ENCODE data around the gene ARL6IP1. TPM values are rescaled to one million over a fixed set of nuclear protein-coding genes. Genes with fewer than 3 reads are reported as not detected.

The ARL6IP1 gene
- total and polyA plus RNA-seq, 4 donors: 66.9 to 150 (median 75.0) TPM

- no peak overlapping the region for H3K4me3 ChIP-seq
- TF ChIP-seq CTCF (IDR thresholded peaks at IDR 0.05; ENCODE audit: control extremely low read depth, extremely low read depth): no peak
- H3K27ac ChIP-seq (ENCODE audit: low read depth in 1 of 2, low read length in 1 of 2): no peak overlapping the region
- ATAC-seq (ENCODE audit: insufficient read depth, low FRiP score) (no peak), DNase-seq (no peak)
- WGBS, 2 donors: 70 to 87% methylated on average over 7 of the region's 7 CpGs
- peaks cover 31 to 63% (median 42%) of the 10 kb centered on the region in 4 donors for H3K36me3 ChIP-seq (ENCODE audit: control insufficient read depth in 4 of 4, insufficient read depth in 4 of 4, low read length in 4 of 4)
- H3K27me3 ChIP-seq (ENCODE audit: control insufficient read depth in 3 of 3, insufficient read depth in 3 of 3, low read length in 2 of 3): no peaks in the 10 kb centered on the region
- H3K4me1 ChIP-seq (ENCODE audit: control insufficient read depth in 5 of 5, insufficient read depth in 5 of 5, low read length in 5 of 5): no peaks in the 10 kb centered on the region
- no peaks in the 10 kb centered on the region for H3K9me3 ChIP-seq (ENCODE audit: control insufficient read depth in 4 of 4, insufficient read depth in 3 of 4, low read length in 3 of 4)
- H3K9ac ChIP-seq (ENCODE audit: insufficient read depth in 1 of 2, low read length in 2 of 2): no peak overlapping the region
Observed at GRCh38 chr16:18841833-18842525, 40.6 kb upstream of the ARL6IP1 start.

GRCh38 chr16:18839555-18839954, 38.2 kb upstream of the ARL6IP1 start:
- Histone ChIP-seq H3K36me3 (ENCODE audit: control insufficient read depth in 4 of 4, insufficient read depth in 4 of 4, low read length in 4 of 4) (peaks cover 34 to 73% (median 51%) of the 10 kb centered on the region in 4 donors), H3K4me1 (ENCODE audit: control insufficient read depth in 5 of 5, insufficient read depth in 5 of 5, low read length in 5 of 5) (no peaks in the 10 kb centered on the region), H3K9me3 (ENCODE audit: control insufficient read depth in 4 of 4, insufficient read depth in 3 of 4, low read length in 3 of 4) (no peaks in the 10 kb centered on the region), H3K27me3 (ENCODE audit: control insufficient read depth in 3 of 3, insufficient read depth in 3 of 3, low read length in 2 of 3) (no peaks in the 10 kb centered on the region), H3K9ac (ENCODE audit: insufficient read depth in 1 of 2, low read length in 2 of 2) (no peak overlapping the region), H3K27ac (ENCODE audit: low read depth in 1 of 2, low read length in 1 of 2) (no peak overlapping the region), H3K4me3 (no peak overlapping the region)
- no peak for TF ChIP-seq CTCF (IDR thresholded peaks at IDR 0.05; ENCODE audit: control extremely low read depth, extremely low read depth)
- DNase-seq: peak in 1 of 3 donors; percentile 32
- no peak for ATAC-seq (ENCODE audit: insufficient read depth, low FRiP score)
- WGBS, 2 donors: 60 to 65% methylated on average over 6 of the region's 6 CpGs

GRCh38 chr16:18836702-18837101, 35.4 kb upstream of the ARL6IP1 start:
- peaks cover 40 to 76% (median 56%) of the 10 kb centered on the region in 4 donors for H3K36me3 ChIP-seq (ENCODE audit: control insufficient read depth in 4 of 4, insufficient read depth in 4 of 4, low read length in 4 of 4)
- DNase-seq (no peak), ATAC-seq (ENCODE audit: insufficient read depth, low FRiP score) (no peak)
- no peak for TF ChIP-seq CTCF (IDR thresholded peaks at IDR 0.05; ENCODE audit: control extremely low read depth, extremely low read depth)
- H3K4me3 ChIP-seq: no peak overlapping the region
- no peaks in the 10 kb centered on the region for H3K4me1 ChIP-seq (ENCODE audit: control insufficient read depth in 5 of 5, insufficient read depth in 5 of 5, low read length in 5 of 5)
- no peak overlapping the region for H3K9ac ChIP-seq (ENCODE audit: insufficient read depth in 1 of 2, low read length in 2 of 2)
- no peaks in the 10 kb centered on the region for H3K27me3 ChIP-seq (ENCODE audit: control insufficient read depth in 3 of 3, insufficient read depth in 3 of 3, low read length in 2 of 3)
- H3K27ac ChIP-seq (ENCODE audit: low read depth in 1 of 2, low read length in 1 of 2): no peak overlapping the region
- H3K9me3 ChIP-seq (ENCODE audit: control insufficient read depth in 4 of 4, insufficient read depth in 3 of 4, low read length in 3 of 4): no peaks in the 10 kb centered on the region

- ATAC-seq (ENCODE audit: insufficient read depth, low FRiP score): no peak
- Histone ChIP-seq H3K4me3 (no peak overlapping the region), H3K36me3 (ENCODE audit: control insufficient read depth in 4 of 4, insufficient read depth in 4 of 4, low read length in 4 of 4) (peaks cover 44 to 82% (median 59%) of the 10 kb centered on the region in 4 donors), H3K27ac (ENCODE audit: low read depth in 1 of 2, low read length in 1 of 2) (no peak overlapping the region), H3K27me3 (ENCODE audit: control insufficient read depth in 3 of 3, insufficient read depth in 3 of 3, low read length in 2 of 3) (no peaks in the 10 kb centered on the region), H3K9me3 (ENCODE audit: control insufficient read depth in 4 of 4, insufficient read depth in 3 of 4, low read length in 3 of 4) (no peaks in the 10 kb centered on the region), H3K9ac (ENCODE audit: insufficient read depth in 1 of 2, low read length in 2 of 2) (no peak overlapping the region), H3K4me1 (ENCODE audit: control insufficient read depth in 5 of 5, insufficient read depth in 5 of 5, low read length in 5 of 5) (no peaks in the 10 kb centered on the region)
- 33 to 44% methylated on average over 4 of the region's 4 CpGs for WGBS, 2 donors
- peak in 2 of 3 donors; percentile 3 to 20 for DNase-seq
- TF ChIP-seq CTCF (IDR thresholded peaks at IDR 0.05; ENCODE audit: control extremely low read depth, extremely low read depth): no peak
Observed at GRCh38 chr16:18834864-18835263, 33.5 kb upstream of the ARL6IP1 start.
